PFSK-1 (cell line): ENCODE data around the gene CPT1A.

Source experiments
- FOXP2 ChIP-seq: optimal IDR thresholded peaks from 2 replicates; pipeline ENCODE3; 2011; ENCODE audit warnings: borderline replicate concordance, control low read depth, inconsistent platforms; ENCODE audit not compliant: insufficient read depth; ENCODE audit errors: extremely low read length, extremely low read depth
- POLR2AphosphoS5 ChIP-seq: IDR thresholded peaks from 2 replicates; pipeline ENCODE4 v1.6.1; 2012; ENCODE audit warnings: low read depth, mild to moderate bottlenecking, control low read depth, low read length, moderate library complexity
- SIN3A ChIP-seq: IDR thresholded peaks from 2 replicates; pipeline ENCODE4 v1.6.1; 2012; ENCODE audit warnings: mild to moderate bottlenecking, low read length, moderate library complexity, borderline replicate concordance; ENCODE audit not compliant: insufficient read depth
- TAF1 ChIP-seq: IDR thresholded peaks from 2 replicates; pipeline ENCODE4 v1.6.1; 2012; ENCODE audit warnings: low read length, control low read depth, borderline replicate concordance; ENCODE audit not compliant: insufficient read depth
- TF ChIP-seq, protein P1 (sequence below), 2 experiments: IDR thresholded peaks; 2 replicates each; pipeline versions ENCODE4 v1.6.1 to v1.8.0; 2011 to 2012; ENCODE audit warnings: low read depth in 2 of 2, low read length in 2 of 2, control low read depth in 1 of 2, inconsistent platforms in 1 of 2, mild to moderate bottlenecking in 1 of 2, moderate library complexity in 1 of 2; ENCODE audit not compliant: insufficient read depth in 1 of 2

DNA sequence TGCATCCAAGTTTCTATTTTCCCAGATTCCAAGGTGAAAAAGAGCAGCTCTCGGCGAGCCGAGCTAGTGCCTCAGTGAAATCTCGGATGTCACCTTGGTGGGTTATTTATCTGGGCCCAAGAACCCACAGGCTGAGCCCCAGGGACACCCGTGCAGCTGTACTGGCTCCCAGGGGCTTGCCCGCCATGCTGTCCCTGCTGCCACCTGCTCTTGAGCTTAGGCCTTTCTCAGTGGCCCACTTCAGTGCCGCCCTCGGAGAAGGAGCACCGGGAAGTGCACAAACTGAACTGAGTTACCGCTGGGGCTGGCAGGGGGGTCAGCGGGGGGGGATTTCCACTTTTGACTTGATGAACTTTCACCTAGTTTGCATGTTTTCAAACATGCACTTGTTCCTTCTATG is 27.9 kb downstream of the CPT1A start:
- TF ChIP-seq POLR2AphosphoS5, result no peak
- no peak for TF ChIP-seq TAF1
- no peak for TF ChIP-seq SIN3A
- no peak for TF ChIP-seq FOXP2
- TF ChIP-seq, protein P1, sequence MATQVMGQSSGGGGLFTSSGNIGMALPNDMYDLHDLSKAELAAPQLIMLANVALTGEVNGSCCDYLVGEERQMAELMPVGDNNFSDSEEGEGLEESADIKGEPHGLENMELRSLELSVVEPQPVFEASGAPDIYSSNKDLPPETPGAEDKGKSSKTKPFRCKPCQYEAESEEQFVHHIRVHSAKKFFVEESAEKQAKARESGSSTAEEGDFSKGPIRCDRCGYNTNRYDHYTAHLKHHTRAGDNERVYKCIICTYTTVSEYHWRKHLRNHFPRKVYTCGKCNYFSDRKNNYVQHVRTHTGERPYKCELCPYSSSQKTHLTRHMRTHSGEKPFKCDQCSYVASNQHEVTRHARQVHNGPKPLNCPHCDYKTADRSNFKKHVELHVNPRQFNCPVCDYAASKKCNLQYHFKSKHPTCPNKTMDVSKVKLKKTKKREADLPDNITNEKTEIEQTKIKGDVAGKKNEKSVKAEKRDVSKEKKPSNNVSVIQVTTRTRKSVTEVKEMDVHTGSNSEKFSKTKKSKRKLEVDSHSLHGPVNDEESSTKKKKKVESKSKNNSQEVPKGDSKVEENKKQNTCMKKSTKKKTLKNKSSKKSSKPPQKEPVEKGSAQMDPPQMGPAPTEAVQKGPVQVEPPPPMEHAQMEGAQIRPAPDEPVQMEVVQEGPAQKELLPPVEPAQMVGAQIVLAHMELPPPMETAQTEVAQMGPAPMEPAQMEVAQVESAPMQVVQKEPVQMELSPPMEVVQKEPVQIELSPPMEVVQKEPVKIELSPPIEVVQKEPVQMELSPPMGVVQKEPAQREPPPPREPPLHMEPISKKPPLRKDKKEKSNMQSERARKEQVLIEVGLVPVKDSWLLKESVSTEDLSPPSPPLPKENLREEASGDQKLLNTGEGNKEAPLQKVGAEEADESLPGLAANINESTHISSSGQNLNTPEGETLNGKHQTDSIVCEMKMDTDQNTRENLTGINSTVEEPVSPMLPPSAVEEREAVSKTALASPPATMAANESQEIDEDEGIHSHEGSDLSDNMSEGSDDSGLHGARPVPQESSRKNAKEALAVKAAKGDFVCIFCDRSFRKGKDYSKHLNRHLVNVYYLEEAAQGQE (IDR thresholded peaks at IDR 0.05; ENCODE audit: insufficient read depth in 1 of 2, low read depth in 2 of 2, low read length in 2 of 2), result no peak
